CD4-positive, alpha-beta memory T cell (primary cell): ENCODE measurements around the gene ZFAND3. TPM values are rescaled to one million over a fixed set of nuclear protein-coding genes. Genes with fewer than 3 reads are reported as not detected.

Experiments
- polyA plus RNA-seq, 2 donors: library from polyadenylated mRNA; unstranded; fragments of 300-500 nt; fragmentation: Illumina TruSeq; gene quantifications; one replicate each; pipeline ENCODE4 v1.2.3, GENCODE V29; 2021
- total RNA-seq, 2 experiments: library from RNA; stranded (reverse); gene quantifications; one replicate each; pipeline ENCODE4 v1.2.3, GENCODE V29; 2021

ZFAND3 gene
- total and polyA plus RNA-seq, 4 experiments from 2014 or later = 2.1 to 33.0 (median 20.1) TPM

Other genes starting within 250 kb of the ZFAND3 start
- gene MDGA1, start 121.8 kb upstream of the ZFAND3 start, total RNA-seq = 10 to 100 TPM; 25.7 to 25.9 TPM
- gene MDGA1, start 121.8 kb upstream of the ZFAND3 start, polyA plus RNA-seq = 1 to 10 TPM; 1.2 to 3.7 TPM